Hypothalamus (tissue), 51 donors: Measurements from ENCODE around the gene PSMD5.

ENCODE experiments used
- DNase-seq, 51 donors: peaks; one replicate each; lab custom pipeline; 2025; lab: John Stamatoyannopoulos, UW

The PSMD5 gene

DNA sequence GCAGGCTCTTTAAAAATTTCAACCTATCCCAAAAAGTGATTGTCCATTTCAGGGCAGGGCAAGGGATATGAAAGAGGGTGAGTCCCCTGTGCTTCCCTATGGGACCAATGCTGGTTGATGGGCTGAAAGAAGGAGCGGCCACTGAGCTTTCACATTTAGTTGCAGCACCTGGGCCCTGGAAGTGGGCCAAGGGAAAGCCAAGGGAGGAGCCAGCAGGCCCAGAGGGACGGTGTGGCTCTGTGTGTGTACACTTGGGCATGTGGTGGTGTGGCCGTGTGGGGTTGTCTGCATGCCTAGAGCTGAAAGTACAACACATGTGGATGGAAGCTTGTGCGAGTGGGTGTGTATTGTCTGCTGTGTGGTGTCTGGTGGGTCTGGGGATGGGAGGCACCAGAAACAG, 14.0 kb upstream of the PSMD5 start:
- no peak for DNase-seq

DNA sequence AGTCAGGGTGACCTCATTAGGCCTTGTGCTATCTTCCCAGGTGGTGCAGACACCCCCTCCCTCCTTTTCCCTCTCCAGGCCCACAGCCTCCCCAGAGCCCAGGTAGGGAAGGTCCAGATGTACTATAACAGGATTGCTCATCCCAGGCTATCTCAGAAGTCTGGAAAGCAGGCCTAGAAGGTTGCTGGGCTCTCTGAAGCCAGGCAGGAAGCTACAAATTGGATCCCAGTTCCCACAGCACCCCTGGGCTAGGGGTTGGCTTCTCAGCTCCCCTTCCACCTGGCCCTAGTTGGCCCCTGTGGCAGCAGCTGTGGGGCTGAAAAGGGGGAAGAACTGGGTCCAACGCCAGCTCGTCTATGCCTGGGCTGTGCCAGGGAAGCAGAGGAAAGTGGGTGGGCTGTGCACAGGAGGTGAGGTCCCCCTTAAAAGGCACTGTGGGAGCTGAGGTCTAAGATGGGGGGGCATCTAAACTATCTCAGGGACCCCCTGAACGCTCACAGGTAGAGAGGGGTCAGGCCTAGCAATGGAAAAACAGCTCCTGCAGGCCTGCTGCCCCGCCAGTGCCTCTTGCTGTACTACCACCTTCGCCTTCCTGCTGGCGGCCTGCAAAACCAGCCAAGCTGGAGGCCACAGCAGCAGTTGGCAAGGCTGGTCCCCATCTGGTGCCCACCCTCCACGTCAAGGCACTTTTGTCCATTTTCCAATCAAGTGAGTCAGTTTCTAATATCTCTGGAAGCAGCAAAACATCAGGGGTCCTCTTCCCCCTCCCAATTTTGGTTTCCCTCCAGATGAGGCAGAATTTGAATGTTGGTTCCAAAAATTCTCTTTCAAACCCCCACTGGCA, 13.3 kb upstream of the PSMD5 start:
- no peak for DNase-seq

DNA sequence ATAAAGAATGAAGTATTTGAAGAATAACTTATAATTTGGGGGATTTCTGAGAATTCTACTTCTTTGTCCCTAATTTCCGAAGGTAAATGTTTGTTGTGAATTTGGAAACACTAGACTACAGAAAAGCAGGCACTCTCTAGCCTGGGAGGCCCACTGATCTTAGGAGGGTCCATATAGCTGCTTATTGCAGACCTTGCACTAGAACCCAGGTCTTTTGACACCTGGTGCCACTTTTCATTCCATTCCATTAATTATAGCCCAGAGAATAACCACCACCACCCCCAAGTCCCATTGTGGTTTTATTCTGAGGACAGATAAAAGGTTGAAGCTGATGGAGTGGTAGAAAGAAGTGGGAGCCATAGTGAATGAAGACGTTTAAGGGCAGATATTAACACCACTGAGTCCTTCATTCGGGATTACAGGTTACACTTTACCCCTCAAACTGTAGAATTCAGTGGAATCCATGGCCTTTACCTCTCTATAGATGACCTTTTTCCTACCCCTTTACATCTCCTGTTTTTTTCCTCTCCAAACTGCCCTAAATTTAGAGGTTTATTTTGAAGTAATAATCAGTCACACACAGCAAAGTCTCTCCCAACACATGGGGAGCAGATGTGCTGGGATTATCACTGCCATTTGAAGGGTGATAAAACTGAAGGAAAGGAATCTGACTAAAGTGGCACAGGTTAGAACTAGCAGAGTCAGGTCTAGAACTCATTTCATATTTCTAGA, 12.0 kb upstream of the PSMD5 start:
- DNase-seq: no peak

DNA sequence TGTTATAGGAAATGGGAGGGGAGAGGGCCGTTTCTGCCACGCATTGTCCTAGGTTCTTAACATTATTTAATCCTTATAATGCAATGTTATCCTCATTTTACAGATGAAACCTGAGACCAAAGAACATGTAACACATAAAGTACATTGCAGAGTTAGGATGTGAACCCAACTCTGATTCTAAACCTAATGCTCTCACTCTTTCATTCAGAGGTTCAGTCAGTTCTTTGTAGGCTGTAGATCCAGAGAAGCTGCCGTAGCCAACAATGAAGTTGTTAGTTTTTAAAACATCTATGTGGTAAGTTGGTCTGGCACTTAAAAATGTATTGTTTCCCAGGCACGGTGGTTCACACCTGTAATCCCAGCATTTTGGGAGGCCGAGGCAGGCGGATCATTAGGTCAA, 10.5 kb upstream of the PSMD5 start:
- no peak for DNase-seq

DNA sequence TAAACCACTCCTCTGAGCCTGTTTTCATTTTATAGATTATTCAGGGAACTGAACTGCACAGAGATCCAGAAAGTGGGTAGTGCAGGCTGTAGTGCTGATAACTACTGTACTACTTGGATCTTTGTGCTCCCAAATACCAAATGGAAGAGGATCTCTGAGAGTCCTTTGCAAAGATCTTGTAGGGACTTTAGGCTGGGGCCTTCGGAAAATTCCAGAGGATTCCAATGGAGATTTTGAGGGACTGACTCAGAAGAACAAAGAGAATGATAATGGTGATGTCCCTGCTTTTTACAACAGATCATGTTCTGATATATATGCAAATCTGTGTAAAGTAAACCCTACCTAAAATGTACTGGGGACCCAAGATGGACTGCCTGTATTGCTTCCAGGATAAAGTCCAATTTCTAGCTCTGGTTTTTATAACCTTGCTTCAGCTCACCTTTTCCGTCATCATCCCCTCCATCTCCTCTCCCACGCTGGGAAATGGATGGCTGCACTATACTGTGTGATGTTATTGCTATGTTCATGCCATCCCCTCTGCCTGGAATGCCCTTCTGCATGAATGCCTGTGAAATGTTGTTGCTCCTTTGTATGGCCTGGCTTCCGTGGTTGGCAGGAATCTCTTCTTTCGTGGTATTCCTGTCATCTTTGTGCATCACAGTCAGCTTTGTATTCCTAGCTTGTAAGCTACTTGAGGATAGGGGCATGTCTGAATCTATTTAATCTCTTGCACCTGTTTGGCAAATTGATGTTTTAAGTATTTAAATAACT, 9.7 kb upstream of the PSMD5 start:
- no peak for DNase-seq

DNA sequence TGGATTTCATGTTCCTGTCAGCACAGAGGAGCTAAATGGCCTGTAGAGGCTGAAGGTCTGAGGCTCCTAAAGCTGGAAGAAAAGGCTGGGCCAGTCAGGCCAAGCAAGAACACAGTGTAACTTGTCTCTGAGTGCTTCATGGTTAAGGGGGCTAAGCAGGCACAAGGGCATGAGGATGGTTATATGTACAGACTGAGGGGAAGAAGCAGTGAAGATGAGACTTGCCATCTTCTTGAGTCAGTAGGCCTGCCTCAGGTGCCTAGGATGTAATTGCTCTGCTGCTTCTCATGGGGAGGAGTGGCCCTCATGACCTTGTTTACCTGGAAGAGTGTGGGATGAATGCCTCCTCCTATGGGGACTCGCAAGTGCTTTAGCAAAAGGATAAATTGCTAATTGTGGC, 8.7 kb upstream of the PSMD5 start:
- DNase-seq: no peak

DNA sequence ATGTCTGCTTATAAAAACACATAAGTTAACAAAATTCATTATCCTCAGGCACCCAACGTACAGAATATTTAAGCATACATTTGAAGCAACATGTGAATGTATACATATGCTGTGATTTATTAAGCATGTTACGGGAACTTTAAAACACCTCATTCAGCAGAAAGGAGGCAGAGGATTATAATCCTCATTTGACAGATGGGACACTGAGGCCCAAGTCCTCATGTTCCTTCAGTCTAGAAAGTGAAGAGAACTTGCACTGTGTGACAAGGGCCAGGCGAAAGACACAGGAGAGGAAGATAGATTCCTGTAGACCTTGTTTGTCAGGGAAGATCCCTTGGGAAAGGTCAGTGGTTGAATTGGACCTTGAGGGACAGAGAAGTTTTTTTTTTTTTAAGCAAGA, 7.6 kb upstream of the PSMD5 start:
- no peak for DNase-seq

DNA sequence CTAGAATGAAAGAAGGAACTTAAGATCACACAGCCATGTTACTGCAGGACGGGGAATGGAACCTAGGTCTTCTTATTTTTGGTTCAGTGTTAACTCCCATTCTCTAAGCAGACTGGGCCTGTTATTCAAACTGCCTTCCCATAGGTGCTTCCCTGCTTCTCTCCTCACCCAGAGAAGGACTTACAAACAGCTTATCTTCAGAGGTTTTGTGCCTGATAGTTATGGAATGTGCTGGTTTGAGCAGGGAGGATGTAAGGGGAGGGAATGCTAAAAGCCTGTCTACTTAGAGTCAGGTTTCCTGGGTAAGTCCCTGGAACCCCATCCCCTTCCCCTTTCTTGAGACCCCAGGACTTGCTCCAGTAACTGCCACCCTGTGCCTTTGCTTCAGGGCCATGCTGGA, 4.2 kb upstream of the PSMD5 start:
- no peak for DNase-seq

DNA sequence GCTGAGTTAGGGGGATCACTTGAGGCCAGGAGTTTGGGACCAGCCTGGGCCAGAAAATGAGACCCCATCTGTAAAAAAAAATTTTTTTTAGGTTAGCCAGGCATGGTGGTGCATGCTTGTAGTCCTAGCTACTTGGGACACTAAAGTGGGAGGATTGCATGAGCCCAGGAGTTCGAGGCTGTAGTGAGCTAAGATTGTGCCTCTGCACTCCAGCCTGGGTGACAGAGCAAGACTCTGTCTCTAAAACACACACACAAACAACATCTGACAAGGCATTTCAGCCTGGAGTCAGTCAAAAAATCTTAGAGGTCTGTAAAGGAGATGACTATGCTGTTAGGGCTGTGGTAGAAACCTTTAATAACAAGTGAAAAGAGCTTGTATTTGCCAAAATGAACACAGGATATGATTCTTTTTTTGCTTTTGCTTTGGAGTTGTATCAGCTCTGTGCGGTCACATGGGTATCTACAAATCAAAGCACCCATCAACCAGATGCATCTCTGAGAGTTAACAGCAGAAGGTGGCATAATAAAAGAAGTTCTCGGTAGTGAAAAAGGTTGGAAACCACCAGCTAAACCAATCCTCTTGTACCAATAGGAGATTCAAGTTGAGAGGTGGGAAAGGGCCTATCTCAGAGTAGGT, 3.6 kb upstream of the PSMD5 start:
- DNase-seq: no peak

DNA sequence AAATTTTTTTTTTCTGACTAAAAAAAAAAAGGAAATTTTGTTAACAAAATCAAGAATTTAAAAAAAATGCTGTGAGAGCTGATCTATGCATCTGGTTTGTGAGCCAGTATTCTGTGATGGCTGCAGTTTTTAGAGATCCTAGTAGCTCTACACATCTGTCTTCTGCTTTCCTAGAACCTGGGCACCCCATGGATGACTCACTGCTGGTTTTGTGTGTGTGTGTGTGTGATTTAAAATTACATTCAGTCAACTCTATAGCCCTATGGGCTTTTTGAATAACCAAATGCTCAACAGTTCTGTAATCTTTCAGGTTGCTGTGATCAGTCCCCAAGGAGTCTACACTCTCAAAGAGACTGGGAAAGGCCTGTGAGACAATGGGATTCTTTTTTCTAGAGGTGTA, 2.5 kb upstream of the PSMD5 start:
- no peak for DNase-seq

DNA sequence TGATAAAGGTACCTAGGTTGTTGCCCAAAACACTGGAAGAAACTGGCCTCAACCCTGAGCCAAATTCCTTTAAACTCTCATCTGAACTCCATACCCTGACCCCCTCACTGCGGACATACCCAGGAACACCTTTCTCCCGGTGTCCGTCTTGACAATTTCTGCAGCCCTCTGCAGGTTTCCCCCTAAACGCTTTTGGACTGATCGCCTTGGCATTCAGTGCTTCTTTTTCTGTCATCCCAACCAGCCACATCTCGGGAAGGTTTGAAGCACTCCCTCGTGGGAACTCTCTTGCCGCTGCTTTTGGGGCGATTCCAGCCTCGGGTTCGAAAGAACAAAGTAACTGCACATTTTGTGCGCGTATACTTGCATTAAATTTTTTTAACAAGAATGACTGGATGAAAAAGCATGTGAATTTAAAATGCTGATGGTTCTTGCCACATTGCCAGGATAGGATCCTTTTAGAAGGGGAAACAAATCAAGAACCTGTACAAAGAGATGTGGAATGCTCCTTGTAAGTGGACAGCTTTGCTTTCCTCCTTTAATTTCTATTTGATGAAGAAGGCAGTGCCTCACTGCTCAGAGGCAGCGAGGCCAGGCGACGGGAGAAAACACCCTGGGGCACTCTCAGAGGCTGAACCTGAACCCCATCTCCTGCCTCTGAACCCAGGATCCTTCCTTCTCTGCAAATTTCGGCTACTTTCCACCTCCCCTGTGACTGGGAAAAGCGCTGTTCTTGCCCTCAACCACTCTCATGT, 615 bp downstream of the PSMD5 start:
- DNase-seq: peak in 3 of 51 donors; percentile 18 to 51 (median 23)

DNA sequence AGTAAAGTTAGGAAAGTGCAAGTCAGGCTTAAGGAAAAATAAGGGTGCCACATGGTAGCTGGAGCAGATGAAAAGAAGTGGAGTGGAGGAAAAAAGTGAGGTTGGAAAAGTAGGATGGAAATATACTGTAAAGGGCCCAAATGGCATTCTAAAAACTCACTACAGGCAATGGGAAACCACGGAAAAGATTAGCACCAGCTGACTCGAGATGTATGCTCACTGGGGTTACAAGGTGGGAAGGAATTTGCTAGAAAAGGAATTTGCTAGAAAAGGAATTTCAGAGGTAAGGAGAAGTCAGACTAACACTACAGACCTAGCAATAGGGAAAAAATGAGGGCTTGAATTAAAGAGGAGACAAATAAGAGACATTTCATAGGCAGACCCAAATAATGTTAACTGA, 3.6 kb downstream of the PSMD5 start:
- no peak for DNase-seq

DNA sequence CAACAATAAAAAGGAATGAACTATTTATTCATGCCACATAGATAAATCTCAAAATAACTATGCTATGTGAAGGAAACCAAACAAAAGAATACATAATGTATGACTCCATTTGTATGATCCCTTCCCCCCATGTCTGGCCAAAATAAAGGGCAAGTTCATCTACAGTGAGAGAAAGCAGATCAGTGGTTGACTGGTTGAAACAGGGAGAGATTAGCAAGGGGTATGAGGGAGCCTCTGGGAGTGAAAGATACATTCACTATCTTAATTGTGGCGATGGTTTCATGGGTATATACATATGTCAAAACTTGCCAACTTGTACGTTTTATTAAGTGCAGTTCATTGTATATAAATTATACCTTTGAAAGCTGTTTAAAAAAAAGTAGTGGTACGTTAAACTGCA, 4.8 kb downstream of the PSMD5 start:
- DNase-seq: no peak

DNA sequence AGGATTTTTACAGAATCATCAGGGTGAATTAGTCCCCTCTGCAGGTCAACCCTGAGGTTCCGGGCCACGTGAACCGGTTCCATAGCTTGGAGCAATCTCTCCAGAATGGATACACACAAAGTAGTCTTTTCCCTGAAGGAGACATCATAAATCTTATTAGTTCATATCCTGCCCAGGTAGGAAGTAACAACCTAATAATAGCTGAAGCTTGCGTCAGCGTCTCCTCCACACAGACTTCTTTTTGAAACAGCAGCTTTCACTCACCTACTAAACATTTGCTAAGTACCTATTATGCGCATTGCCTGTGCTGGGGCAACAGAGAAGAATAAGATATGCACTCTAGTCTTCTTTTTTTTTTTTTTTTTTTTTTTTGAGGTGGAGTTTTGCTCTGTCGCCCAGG, 9.4 kb downstream of the PSMD5 start:
- DNase-seq: no peak

DNA sequence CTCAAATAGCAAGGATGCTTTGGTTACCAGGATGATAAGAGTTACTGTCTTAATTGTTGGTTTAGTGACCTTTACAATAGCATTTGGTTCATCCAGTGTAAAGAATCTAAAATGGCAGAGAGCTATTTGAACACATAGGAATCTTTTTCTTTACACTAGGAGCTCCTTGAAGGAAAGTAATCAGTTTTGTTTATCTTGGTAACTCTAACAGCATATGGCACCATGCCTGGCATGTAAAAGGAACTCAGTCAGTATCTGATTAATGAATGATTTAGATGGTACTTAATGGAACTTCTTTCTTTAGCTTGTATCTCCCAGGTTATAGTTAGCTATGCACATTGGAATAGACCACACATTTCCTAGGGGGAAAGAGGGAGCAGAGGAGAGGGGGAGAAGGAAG, 9.9 kb downstream of the PSMD5 start:
- no peak for DNase-seq

DNA sequence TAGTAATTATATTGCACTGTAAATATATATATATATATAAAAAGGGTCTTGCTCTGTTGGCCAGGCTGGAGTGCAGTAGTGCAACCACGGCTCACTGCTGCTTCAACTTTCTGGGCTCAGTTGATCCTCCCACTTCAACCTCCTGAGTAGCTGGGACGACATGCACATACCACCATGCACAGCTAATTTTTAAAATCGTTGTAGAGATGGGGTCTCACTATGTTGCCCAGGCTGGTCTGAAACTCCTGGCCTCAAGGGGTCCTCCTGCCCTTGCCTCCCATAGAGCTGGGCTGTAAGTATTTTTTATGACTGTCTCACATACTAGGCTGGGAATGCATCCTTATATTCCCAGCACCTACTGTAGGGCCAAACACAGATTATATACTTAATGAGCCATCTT, 11.9 kb downstream of the PSMD5 start:
- DNase-seq: no peak

DNA sequence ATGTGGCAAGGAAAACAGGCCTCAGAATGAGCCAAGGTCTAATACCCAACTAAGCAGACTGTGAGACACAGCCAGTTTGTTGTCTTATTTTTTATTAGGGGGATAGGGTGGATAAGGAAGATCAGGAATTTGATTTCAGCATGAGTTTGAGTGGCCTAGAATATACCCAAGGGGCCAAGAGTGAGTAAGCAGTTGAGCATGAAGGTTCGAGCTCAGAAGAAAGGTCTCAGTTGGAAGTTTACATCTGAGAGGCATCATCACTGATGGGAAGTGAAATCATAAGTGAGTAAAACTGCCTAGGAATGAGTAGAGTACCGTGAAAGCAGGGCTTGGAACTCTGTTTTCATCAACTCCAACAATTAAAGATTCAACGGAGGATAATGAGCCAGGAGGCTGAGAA, 12.6 kb downstream of the PSMD5 start:
- DNase-seq: no peak

DNA sequence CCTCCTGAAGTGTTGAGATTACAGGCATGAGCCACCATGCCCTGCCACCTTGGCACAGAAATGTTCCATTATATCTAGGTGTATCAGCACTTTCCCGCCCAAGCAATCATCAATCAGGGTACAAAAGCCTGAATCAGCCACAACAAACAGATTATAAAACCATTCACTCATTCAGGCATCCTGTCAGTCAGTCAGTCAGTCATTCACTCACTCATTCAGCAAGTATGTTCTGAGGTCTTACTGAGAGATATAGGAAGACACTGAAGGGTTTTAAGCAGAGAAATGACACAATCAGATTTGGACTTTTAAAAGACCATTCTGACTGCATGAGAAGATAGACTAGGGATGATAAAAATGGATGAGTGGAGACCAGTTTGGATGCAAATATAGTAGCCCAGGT, 13.1 kb downstream of the PSMD5 start:
- DNase-seq: no peak

DNA sequence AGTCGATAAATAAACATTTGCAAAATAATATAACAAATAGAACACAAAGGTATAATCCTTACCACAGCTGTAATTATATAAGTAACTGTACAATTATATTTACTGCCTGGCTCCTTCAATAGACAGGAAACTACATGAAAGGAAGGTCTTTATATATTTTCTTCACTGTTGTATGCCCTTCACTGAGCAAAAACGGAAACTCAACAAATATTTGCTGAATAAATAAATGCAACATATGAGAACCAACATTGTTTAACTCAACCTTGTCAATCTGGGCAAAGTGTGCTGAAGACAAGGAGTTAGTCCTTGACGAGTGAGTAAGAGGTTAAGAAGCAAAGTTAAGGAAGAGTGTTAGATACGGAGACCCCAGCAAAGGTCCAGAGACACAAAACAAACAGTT, 22.6 kb downstream of the PSMD5 start:
- DNase-seq: no peak

DNA sequence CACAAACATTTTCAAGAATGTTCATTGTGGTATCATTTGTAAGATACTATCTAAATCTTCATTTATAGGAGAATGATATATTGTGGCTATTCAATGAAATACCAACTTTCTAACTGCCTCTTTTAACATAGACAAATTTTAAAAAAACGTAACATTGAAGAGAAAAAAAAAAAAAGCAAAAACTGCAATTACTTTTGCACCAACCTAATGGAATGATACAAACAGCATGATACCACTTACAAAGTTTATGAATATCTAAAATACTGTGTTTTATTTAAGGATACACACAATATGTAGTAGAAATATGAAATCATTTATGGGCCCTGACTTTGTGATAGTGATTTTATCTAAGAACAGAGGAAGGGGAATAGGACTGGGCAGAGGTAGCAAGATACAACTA, 24.1 kb downstream of the PSMD5 start:
- DNase-seq: no peak
